Thoracic aorta (tissue), 2 donors: ENCODE measurements around the gene CBX4. TPM values are rescaled to one million over a fixed set of nuclear protein-coding genes. Genes with fewer than 3 reads are reported as not detected.

ENCODE experiments used
- ATAC-seq: fragments of 150-250 bp; one replicate; pipeline ENCODE4 v1.8.0; 2017; ENCODE audit warnings: low read depth; ENCODE audit not compliant: insufficient number of reproducible peaks, low FRiP score
- DNase-seq: peaks from one replicate; pipeline ENCODE4 v3.0.0-alpha.2; 2020; ENCODE audit warnings: low spot score
- H3K27ac ChIP-seq, 2 donors: fragments of 200-600 bp; sonication (generic); 1 replicate in 1 of 2; 2 replicates in 1 of 2; pipeline ENCODE4 v1.5.1; 2016; ENCODE audit warnings: mild to moderate bottlenecking in 2 of 2, moderate library complexity in 2 of 2
- H3K27me3 ChIP-seq: fragments of 200-600 bp; sonication (generic); replicated peaks from 2 replicates; pipeline ENCODE4 v1.6.0; 2016; ENCODE audit warnings: mild to moderate bottlenecking; ENCODE audit not compliant: insufficient read depth
- H3K36me3 ChIP-seq: fragments of 200-600 bp; sonication (generic); one replicate; pipeline ENCODE4 v1.5.1; 2016
- H3K4me1 ChIP-seq, 2 donors: fragments of 200-600 bp; sonication (generic); 1 replicate in 1 of 2; 2 replicates in 1 of 2; pipeline versions ENCODE4 v1.5.1 to v1.6.0; 2016; ENCODE audit warnings: low read depth in 2 of 2, mild to moderate bottlenecking in 1 of 2; ENCODE audit not compliant: control insufficient read depth in 1 of 2
- H3K4me3 ChIP-seq: fragments of 200-600 bp; sonication (generic); 2 replicates; pipeline ENCODE4 v1.5.1; 2016; ENCODE audit warnings: mild to moderate bottlenecking
- H3K9me3 ChIP-seq: fragments of 200-600 bp; sonication (generic); 2 replicates; pipeline ENCODE4 v1.5.1; 2016
- total RNA-seq, 2 donors: library from RNA; depleted of rRNA; stranded (reverse); fragments of >200 nt; gene quantifications; one replicate each; pipeline versions ENCODE4 v1.1.0 to v1.2.3, GENCODE V29; 2016
- TF ChIP-seq, protein P1 (sequence below): fragments of 200-600 bp; sonication (generic); IDR thresholded peaks from one replicate; pipeline ENCODE4 v1.5.1; 2019; ENCODE audit warnings: antibody characterized with exemption

Gene CBX4
- total RNA-seq, 2 donors from 2014 or later = 6.2 to 10.4 TPM

DNA sequence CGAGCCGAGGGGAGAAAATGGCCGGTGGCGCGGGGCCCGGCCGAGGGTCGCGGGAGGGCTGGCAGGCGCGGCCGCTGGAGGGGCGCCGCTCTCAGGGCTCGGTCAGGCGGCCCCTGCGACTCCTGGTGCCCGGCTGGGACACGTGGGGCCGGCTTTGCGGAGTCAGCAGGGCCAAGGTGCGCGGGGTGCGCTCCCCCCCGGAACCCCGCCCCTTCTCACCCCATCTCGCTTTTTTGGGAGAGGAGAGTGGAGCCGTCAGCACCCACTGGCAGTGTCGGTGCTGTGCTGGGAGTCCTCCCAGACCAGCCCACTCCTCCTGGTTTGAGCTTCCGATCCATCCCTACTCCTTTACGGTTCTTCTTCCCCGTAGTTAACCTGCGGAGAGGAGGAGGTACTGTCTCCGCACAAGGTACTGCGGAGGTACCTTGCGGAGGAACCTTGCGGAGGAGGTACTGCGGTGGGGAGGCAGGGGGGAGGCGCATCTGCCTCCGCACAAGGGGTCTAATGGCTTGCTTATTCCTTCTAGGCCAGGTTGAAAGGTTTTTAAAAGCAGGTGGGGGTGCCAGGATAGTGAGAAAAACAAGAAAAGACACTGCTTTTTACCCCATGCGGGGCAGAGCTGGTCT is 23.3 kb downstream of the CBX4 start:
- H3K36me3 ChIP-seq = no peaks in the 10 kb centered on the region
- TF ChIP-seq, protein P1, sequence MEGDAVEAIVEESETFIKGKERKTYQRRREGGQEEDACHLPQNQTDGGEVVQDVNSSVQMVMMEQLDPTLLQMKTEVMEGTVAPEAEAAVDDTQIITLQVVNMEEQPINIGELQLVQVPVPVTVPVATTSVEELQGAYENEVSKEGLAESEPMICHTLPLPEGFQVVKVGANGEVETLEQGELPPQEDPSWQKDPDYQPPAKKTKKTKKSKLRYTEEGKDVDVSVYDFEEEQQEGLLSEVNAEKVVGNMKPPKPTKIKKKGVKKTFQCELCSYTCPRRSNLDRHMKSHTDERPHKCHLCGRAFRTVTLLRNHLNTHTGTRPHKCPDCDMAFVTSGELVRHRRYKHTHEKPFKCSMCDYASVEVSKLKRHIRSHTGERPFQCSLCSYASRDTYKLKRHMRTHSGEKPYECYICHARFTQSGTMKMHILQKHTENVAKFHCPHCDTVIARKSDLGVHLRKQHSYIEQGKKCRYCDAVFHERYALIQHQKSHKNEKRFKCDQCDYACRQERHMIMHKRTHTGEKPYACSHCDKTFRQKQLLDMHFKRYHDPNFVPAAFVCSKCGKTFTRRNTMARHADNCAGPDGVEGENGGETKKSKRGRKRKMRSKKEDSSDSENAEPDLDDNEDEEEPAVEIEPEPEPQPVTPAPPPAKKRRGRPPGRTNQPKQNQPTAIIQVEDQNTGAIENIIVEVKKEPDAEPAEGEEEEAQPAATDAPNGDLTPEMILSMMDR = no peak
- H3K4me3 ChIP-seq = no peak overlapping the region
- DNase-seq = no peak
- peaks cover 26% of the 10 kb centered on the region for H3K27me3 ChIP-seq
- ATAC-seq = no peak
- peaks cover 15 to 36% of the 10 kb centered on the region in 2 donors for H3K4me1 ChIP-seq
- H3K27ac ChIP-seq = no peak overlapping the region
- no peaks in the 10 kb centered on the region for H3K9me3 ChIP-seq

DNA sequence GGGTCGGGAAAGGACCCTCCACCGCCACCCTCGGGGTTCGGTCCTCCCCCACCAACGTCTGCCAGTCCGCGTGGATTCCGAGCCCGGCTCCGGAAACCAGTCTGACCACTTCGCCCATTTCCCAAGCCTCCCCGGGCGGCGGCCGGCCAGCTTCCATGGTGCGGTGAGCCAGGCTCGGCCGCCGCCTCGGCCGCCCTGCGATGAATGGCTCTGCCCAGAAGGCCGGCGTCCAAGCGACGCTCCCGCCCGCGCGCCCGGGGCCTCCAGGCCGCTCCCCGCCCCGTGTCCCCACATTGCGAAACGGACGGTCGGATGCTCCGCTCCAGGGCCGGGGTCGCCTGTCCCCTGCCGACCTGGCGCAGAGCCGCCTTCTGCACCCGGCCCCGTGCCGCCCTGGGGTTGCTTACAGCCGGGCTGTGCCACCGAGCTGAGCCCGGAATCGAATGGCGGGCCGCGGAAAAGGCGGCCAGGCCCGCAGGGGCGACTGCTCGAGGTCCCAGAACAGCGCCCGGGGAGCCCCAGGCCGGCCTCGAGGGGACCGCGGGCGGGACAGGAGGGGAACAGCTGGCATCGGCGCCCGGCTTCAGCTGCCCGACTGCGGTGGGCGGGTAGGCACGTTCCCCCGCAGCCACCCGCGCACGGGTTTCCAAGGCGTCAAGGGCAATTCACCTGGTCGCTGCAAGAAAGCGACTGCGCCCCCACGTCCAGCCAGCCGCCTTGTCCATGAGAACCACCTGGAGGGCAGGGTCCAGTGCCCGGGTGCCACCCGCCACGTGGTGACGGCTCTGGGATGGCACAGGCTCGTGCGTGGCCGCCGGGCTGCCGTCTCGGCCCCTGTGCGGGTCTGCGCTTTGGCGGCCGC is 24.0 kb downstream of the CBX4 start:
- Histone ChIP-seq H3K27me3 (peaks cover 27% of the 10 kb centered on the region), H3K9me3 (no peaks in the 10 kb centered on the region), H3K27ac (no peak overlapping the region), H3K4me1 (peaks cover 18 to 37% of the 10 kb centered on the region in 2 donors), H3K4me3 (peak overlapping the region; percentile 59), H3K36me3 (no peaks in the 10 kb centered on the region)
- ATAC-seq (no peak), DNase-seq (no peak)
- TF ChIP-seq, protein P1 = no peak

DNA sequence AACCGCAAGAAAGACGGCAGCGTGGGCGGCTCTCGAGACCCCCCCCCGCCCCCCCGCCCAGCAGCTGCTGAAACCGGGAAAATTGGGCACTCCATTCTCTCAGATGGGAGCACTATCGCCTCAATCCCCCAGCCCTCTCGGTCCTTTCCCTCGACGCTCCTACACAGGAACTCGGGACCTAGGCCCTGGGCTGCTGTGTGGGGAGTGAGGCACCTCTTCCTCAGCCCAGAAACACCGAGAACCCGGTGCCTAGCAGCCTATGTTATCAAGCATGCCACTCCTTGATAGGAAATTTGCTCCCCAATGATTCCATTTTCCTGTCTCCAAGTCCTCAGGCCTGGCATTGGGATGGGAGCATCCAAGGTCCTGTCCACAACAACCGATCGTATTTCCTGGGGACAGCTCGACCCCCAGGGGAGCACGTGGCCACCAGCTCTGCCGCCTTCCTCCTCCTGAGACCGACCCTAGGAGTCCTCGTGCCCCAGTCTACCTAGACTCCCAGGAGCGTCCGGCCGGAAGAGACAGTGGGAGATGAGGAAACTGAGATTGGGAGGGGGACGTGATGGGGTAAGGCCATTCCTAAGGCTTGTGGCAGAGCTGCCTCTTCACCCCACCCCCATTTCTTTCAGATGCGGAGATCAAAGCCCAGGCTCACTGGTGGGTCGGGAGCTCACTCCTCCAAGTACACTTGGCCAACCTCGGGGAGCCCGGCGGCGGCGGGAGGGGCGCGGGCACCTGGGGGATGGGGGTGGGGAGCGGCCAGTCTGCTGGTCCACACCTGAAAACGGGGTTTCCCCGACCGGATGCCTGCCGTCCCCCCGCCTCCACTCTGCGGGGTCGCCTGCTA is 24.9 kb downstream of the CBX4 start:
- Histone ChIP-seq H3K4me3 (peak overlapping the region; percentile 59), H3K27me3 (peaks cover 28% of the 10 kb centered on the region)
- no peak for ATAC-seq

DNA sequence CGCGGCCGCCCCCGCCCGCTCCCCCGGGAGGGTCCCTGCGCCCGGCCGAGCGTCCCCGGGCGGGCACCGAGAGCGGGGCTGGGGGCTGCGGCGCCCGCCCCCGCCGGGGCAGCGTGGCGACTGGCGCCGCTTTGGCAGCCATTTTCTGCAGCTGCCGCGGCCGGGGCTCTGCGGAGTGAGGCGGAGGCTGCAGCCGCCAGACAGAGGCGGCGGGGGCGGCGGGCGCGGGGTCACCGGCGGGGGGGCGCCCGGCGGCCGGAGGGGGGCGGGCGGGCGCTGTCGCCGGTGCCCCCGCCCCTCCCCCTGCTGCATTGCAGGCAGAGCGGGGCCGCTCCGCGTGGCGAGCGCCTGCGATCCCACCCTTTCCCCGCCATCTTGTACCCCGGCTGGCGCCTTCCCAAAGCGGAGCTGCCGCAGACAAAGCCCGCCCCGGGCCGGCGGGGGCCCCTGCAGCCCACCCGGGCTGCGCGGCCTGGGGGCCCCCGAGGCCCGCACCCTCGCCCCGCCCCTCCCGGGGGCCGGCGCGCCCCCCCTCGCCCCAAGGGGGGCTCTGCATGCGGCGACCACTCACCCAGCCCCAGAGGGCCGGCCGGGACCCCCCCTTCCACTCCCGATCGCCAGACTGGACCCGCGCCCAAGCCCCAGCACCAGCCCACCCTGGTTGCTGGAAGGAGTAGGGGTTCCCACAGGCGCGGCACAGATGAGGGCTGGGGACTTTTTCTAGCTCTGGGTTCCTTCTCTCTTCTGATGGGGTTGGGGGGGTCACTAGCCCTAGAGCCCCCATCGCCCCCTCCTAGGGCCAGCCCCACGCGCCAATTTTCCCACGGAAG is 25.7 kb downstream of the CBX4 start:
- H3K36me3 ChIP-seq = no peaks in the 10 kb centered on the region
- no peak for DNase-seq
- peaks cover 36% of the 10 kb centered on the region for H3K27me3 ChIP-seq
- H3K27ac ChIP-seq = no peak overlapping the region
- H3K4me3 ChIP-seq = peak overlapping the region; percentile 47
- peaks cover 18 to 37% of the 10 kb centered on the region in 2 donors for H3K4me1 ChIP-seq
- H3K9me3 ChIP-seq = no peaks in the 10 kb centered on the region
- TF ChIP-seq, protein P1 = no peak
- no peak for ATAC-seq

More for the DNA sequence above, 24.9 kb downstream of the CBX4 start:
- H3K36me3 ChIP-seq = no peaks in the 10 kb centered on the region
- H3K27ac ChIP-seq = no peak overlapping the region
- no peak for DNase-seq
- peaks cover 18 to 37% of the 10 kb centered on the region in 2 donors for H3K4me1 ChIP-seq
- TF ChIP-seq, protein P1 = no peak
- H3K9me3 ChIP-seq = no peaks in the 10 kb centered on the region
